ENCODE measurements around the gene ADGRB2.
"Not testable (repeated sequence)": the region's sequence is repeated elsewhere in the genome, so short reads cannot be mapped to it uniquely, and the experiment has no call there.

GRCh38 chr1:31707059-31707600, 57.0 kb downstream of the ADGRB2 start:
- TF ChIP-seq CTCF (IDR thresholded peaks at IDR 0.05; ENCODE audit: low read length); EZH2 (optimal IDR thresholded peaks at IDR 0.05; ENCODE audit: low read depth, low read length); EZH2phosphoT487 (IDR thresholded peaks at IDR 0.05; ENCODE audit: low read length): not testable (repeated sequence)

All from MM.1S (cell line).